NCI-H1105 (cell line): Measurements from ENCODE around the gene CRIM1.

ENCODE experiments used
- DNase-seq: peaks from one replicate; lab custom pipeline; 2025; lab: John Stamatoyannopoulos, UW

Gene CRIM1

GRCh38 chr2:36482576-36483214 lies 127.1 kb downstream of the CRIM1 start:
- DNase-seq: no peak

- no peak for DNase-seq
Observed at GRCh38 chr2:36483290-36483689, 127.7 kb downstream of the CRIM1 start.

DNA sequence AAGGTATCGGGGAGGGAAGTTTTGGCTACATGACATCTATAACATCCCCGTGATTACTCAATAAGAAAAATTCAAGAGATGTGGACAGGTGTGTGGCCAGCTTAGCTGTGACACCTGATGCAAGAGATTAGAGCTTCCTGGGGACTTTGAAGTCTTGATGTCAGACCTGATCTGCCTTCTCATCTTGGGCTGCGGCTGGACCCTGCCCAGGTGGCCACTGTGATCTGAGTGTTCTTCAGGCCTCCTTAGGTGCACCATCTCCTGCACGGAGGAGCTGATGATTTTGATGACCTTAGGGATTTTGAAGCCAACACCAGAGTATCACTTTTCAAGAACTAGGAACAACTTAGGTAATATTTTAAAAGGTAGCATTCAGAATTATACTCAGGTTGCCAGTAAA lies 128.9 kb downstream of the CRIM1 start:
- DNase-seq: no peak

DNA sequence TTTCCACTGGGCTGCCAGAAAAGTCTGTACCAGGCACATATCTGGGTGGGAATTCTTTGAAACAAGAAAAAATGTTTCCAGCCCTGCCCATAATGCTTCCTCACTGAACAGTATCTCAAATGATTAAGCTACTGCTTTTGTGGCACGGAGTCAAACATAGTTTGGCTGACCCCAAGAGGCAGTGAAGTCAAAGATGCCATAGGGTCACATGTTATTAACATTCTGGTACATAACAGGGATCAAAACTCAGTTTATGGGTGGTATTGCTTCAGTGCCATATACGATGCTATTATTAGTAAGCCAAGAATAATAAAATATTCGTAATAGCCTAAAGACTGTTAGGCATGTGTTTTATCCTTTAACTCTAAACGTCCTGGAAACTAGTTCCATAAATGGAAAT lies 129.9 kb downstream of the CRIM1 start:
- no peak for DNase-seq

- no peak for DNase-seq
Observed at GRCh38 chr2:36486521-36487044, 131.0 kb downstream of the CRIM1 start.

DNA sequence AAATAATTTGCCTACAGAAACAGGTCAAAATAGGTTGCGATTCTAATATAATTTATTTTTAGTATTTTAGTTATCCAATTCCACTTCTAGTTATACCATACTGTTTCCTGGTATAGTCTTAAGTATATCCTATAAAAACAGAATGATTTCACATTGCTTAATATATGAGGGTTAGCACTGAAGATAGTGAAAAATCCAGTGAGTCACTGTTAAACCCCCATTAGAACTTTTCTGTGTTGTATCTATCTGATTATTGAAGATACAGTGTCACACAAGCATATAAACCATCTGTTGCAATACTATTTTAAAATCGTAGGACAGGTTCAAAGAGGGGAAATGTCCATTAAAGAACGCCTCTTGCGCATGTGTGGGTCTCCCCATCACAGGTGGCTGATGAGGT lies 132.4 kb downstream of the CRIM1 start:
- no peak for DNase-seq

- DNase-seq: no peak
Observed at GRCh38 chr2:36489281-36489680, 133.7 kb downstream of the CRIM1 start.

- DNase-seq: no peak
Observed at GRCh38 chr2:36490749-36491148, 135.2 kb downstream of the CRIM1 start.

DNA sequence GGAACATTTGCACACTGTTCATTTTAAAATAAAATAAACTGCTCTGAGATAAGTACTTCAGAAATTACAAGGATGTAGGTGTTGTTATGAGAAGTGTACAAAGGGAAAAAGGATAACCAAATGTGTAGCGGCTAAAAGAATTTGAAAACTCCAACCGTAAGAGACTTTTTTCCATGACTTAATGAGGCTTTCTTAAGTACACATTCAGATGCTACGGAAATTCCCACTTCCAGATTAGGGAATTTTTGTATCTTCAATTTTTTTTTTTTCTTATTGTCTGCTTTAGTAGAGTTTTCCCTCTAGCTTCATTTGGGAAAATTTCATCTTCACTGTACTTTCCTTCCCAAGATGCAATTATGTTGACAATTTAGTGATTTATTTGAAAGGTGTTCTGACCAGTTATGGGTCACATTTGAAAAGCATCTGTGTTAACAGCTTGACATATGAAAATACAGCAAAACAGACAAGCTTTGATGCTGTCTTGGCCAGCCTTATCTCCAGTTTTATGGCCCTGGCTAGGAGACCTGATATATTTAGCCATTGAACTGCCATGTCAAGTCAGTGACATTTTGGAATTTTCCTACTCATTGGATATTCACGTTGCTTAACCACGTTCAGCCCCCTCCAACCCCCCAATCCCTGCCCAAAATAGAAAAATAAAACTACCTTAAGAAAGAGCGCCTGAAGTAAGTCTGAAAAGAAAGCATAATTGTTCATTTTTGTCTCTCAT lies 136.8 kb downstream of the CRIM1 start:
- no peak for DNase-seq

DNA sequence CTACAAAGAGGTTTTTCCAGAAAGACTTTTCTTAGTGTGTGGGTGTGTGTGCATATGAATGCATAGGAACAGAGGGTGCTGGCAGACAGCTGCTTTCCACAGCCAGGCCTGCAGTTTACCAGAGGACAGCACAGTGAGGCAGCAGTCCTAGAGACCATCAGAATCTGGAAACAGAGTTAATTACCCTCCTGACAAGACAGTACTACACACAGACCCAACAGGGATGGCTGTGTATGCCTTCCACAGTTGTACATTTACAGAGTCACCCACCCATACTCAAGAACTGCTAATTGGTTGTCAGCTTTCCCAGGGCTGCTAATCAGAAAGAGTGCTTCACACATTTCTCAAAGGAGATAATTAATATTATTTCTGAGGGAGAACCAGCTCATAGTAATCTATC lies 137.7 kb downstream of the CRIM1 start:
- no peak for DNase-seq

DNA sequence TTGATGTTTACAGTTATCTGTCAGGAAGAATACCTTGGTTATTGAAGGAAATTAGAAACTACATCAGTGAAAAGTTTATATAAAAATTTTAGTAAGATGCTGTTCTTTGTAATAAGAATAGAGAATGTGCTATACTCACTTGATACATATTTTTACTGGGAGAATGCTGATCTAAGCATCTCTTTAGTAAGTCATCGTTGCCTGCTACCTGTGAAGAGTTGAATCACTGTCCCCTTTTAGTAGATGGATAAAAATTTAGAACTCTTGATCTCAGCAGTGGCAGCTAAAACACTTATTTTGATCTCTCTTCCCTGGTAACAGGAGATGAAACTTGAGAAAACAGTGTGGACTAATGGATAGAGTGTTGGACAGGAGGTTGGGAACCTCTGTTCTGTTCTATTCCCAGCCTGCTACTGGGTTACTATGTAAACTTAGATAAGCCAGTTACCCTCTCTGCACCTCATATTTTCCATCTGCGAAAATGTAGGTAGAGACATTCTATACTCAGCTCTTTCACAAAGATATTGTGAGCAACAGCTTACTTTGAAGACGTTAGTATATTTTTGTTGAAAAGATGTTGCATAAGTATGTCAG lies 142.1 kb downstream of the CRIM1 start:
- no peak for DNase-seq

DNA sequence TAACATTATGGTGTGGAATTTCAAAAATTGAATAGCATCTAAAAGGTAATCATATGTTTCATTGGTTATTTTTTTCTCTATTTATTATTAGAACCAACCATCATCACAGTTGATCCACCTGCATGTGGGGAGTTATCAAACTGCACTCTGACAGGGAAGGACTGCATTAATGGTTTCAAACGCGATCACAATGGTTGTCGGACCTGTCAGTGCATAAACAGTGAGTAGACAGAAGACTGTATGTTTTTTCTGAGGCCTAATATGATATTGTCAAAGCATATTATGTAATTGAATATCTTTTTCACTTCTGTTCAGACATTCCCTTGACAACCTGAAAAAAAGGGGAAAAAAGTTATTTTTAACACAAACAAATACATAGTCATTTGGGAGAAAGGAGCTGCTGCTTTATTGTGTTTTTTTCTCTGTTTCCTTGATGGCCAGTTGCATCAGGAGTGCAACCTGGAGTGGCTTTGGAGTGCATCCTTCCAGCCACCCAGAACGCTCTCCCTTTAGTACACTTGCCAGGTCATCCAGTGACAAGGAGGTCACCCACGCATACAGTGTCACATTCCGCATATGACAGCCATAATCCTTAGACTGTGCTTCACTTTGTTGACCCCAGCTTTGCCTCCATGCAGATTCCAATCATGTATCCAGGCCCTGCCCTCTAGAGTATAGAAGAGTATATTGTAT lies 143.7 kb downstream of the CRIM1 start:
- no peak for DNase-seq

- no peak for DNase-seq
Observed at GRCh38 chr2:36500072-36500471, 144.5 kb downstream of the CRIM1 start.

DNA sequence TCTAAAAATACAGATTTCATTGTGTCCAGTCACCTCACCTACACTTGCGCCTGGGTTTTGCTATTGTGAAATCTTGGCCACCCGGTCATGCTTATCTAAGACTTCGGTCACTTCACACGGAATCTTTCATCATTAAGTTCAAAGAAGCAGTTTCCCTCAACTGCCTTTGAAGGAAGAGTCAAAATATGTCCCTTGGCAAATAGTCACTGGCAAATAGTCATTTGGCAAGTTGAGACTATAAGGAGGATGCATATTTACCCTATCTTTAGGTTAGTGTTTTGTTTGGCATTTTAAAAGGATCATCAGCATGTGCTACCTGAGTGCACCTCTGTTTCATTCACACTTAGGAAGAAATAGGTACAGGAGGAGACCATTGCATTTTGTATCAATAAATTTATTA lies 146.5 kb downstream of the CRIM1 start:
- no peak for DNase-seq

GRCh38 chr2:36507408-36507812 lies 151.8 kb downstream of the CRIM1 start:
- peak; percentile 4 for DNase-seq

GRCh38 chr2:36509075-36509474 lies 153.5 kb downstream of the CRIM1 start:
- no peak for DNase-seq

- no peak for DNase-seq
Observed at GRCh38 chr2:36511858-36512603, 156.5 kb downstream of the CRIM1 start.

- no peak for DNase-seq
Observed at GRCh38 chr2:36512705-36513104, 157.1 kb downstream of the CRIM1 start.

- DNase-seq: no peak
Observed at GRCh38 chr2:36513661-36514060, 158.1 kb downstream of the CRIM1 start.

- DNase-seq: no peak
Observed at GRCh38 chr2:36515538-36515937, 160.0 kb downstream of the CRIM1 start.

DNA sequence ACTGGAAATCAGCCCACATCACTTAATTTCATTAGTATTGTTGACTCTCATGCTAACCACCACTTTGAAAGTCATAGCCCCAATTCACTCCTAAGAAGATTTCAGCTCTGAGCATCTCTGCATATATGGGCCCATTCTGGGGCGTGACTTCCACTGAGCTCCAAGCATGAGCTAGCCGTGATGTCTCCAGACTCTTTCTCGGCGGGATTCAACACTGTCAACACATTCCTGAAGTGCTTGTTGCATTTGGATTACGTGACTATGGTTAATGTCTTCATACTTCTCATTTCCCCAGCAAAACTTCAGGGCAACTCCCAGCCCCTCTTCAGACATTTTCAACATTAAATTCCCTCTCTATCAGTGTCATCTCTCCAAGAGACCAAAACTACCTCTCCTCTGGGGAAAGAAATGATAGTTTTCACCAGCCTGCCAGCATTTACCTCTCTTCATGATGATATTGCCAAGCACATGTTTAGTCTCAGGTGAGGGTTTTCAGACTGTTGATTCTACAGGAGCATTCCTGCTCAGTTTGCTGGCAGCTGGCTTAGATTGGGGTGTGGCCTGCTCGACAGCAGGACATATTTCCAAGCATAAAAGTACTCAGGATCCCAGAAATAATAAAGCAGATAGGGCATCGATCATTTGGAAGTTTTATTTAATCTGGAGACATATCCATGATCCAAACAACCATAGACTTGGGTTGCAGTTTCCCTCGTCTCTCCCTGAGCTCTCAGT lies 160.7 kb downstream of the CRIM1 start:
- DNase-seq: no peak
